Putamen (tissue), 1 donor: ENCODE measurements around the gene IMPA2.
"Not testable (repeated sequence)": the region's sequence is repeated elsewhere in the genome, so short reads cannot be mapped to it uniquely, and the experiment has no call there.

ENCODE experiments used
- DNase-seq: peaks from one replicate; pipeline ENCODE4 v3.0.0-alpha.2; 2016; ENCODE audit warnings: low spot score

Gene IMPA2

DNA sequence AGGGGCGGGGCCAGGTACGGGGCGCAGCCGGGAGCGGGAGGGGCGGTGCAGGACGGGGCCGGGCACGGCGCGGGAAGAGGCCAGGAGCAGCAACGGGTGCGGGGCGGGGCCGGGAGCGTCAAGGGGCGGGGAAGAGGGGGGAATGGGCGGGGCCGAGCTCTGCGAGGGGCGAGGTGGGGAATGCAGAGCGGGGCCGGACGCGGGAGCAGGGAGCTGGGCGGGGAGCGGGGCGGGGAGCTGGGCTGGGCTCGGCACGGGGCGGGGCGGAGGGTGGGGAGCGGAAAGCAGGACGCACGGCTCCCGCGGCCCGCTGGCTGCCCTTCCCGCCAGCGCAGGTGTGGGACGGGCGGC lies at the start of gene IMPA2:
TSS of gene IMPA2 (plus strand) at position 316 of the 351 bp plus-strand sequence. CDS start 163 bp downstream, outside the sequence.
- peak; percentile 80 for DNase-seq

- no peak for DNase-seq
Observed at GRCh38 chr18:11932393-11932792, 48.9 kb upstream of the IMPA2 start.

GRCh38 chr18:11937874-11938478 lies 43.3 kb upstream of the IMPA2 start:
- DNase-seq, result peak; percentile 63

DNA sequence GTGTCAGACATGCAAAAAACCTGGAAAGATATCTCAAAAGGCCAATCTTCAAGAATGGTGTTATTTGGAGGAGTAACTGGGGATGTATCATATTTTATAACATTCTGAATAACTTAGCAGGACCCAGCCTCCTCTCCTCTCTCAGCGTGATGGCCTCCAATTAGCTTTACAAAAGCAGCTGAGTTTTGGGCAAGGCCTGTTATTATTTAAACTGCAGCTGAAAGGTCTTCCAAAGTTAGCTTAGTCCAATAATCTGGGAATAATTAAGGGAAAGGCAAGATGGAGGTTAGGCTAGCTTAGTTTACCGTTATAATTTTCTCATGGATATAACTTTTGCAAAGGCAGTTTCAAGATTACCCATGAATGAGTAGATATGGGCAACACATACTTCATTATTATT lies 40.4 kb upstream of the IMPA2 start:
- DNase-seq, result no peak

GRCh38 chr18:11943551-11943950 lies 37.8 kb upstream of the IMPA2 start:
- no peak for DNase-seq

DNA sequence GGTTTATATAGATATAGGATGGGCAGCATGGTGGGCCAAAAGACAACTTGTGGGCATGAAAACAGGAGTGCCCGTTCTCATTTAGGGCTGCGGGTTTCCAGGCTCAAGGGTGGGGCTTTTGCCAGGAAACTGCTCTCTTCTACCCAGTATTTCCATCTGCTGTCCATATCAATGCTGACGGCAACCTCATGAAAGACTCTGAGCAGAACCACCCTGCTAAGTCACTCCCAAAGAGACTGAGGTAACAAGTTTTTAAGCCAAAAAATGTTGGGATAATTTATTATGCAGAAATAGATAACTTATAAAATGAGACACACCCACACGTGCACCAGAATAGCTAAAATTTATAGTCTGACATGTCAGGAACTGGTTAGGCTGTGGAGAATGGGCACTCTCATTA lies 37.1 kb upstream of the IMPA2 start:
- no peak for DNase-seq

GRCh38 chr18:11944786-11945185 lies 36.5 kb upstream of the IMPA2 start:
- no peak for DNase-seq

- DNase-seq, result not testable (repeated sequence)
Observed at GRCh38 chr18:11945834-11946659, 35.3 kb upstream of the IMPA2 start.

GRCh38 chr18:11946756-11947155 lies 34.6 kb upstream of the IMPA2 start:
- DNase-seq, result no peak

DNA sequence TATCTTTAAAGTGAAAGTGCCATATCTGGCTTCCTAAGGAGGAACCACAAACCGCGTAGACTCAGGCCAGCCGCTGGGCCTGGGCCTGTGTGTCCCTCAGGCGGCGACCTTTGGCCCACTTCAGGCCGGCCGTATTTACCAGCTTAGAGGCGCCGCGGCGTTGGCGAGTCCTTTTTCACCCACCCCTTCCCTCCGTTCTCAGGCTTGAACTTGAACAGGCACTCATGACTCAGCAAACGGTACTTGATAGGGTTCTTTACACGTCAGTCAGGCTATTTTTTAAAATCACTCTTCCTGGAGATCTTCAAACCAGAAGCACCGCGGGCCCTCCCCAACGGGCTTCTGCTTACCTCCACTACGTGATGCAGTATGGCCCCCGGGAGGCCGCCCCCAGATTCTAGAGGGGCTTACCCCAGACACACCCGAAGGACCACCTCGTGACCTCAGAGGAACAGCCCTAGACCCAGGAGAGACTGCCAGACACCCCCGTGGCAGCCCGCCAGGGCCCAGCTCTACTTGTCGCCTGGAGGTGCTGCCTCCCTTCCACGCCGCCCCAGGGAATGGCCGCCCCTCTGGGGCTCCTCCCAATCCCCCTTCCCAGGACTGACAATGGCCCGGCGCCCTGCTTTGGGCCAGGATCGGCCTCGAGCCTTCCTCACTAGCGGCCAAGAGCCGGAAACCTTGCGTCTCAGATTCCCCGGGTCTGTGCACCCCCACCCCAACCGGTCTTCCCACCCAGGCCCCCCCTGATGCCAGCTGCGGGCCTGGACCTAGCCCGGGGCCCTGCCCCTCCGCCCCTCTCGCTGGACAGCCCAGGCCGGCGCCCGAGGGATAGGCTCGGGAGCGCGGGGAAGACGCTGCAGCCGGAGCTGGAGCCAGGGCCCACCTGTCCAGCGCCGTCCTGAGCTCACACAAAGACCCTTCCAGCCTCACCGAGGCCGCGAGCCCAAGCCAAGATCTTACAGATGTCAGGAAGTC lies 33.8 kb upstream of the IMPA2 start:
- DNase-seq, result peak; percentile 82

GRCh38 chr18:11948852-11949523 lies 32.3 kb upstream of the IMPA2 start:
- DNase-seq, result no peak

- no peak for DNase-seq
Observed at GRCh38 chr18:11950824-11951223, 30.5 kb upstream of the IMPA2 start.

GRCh38 chr18:11951390-11951851 lies 29.9 kb upstream of the IMPA2 start:
- DNase-seq, result no peak

DNA sequence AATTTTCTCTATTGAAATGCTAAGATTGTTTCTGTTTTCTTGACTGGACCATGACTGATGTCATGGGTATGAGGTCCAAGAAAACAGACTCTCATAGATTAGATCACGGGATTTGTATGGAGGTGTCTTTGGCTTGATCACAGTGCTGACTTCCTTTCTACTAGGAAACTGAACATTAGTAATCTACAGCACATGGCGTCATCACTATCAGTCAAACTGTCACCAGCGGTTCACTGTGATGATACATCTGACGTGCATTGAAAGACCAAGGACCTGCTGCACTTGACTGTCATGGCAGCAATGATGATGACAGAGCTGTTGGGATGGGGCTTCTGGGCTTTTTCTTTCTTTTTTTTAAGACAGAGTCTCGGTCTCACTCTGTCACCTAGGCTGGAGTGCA lies 28.2 kb upstream of the IMPA2 start:
- DNase-seq, result no peak

GRCh38 chr18:11955239-11956029 lies 25.9 kb upstream of the IMPA2 start:
- peak; percentile 57 for DNase-seq

- no peak for DNase-seq
Observed at GRCh38 chr18:11956371-11957308, 24.7 kb upstream of the IMPA2 start.

- DNase-seq, result no peak
Observed at GRCh38 chr18:11957636-11958035, 23.7 kb upstream of the IMPA2 start.

DNA sequence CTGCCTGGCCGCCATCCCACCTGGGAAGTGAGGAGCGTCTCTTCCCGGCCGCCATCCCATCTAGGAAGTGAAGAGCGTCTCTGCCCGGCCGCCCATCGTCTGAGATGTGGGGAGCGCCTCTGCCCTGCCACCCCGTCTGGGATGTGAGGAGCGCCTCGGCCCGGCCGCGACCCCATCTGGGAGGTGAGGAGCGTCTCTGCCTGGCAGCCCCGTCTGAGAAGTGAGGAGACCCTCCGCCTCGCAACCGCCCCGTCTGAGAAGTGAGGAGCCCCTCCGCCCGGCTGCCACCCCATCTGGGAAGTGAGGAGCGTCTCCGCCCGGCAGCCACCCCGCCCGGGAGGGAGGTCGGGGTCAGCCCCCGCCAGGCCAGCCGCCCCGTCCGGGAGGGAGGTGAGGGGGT lies 21.7 kb upstream of the IMPA2 start:
- not testable (repeated sequence) for DNase-seq

DNA sequence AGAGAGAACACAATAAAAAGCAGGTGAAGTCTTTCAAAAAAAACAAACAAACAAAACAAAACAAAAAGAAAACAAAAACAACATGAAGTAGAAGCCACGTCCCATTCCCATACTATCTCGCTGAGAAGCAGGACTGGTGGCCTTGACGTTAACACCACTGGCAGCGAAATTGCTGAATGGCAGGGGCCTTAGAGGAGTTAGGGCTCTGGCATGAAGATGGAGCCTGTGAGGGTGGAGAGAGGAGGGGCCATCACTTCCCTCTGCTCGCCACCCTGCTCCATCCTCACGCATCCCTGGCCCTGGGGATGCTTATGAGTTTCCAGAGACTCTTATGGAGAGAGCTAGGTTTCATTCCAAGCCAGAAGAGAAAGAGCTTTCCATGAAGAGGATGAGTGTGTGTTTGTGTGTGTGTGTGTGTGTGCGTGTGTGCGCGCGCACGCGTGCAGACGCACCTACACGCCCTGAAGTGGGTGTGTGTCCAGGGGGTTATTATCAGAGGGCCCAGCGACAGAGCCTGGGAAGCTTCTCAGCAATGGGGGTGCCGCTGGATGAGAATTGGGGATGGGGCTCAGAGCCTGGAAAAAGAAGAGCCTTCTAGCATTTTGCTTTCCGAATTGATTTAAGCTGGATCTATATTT lies 20.4 kb upstream of the IMPA2 start:
- DNase-seq, result no peak
